Hepatocyte (in vitro differentiated cells): ENCODE results near the gene TRPM3. TPM values are rescaled to one million over a fixed set of nuclear protein-coding genes. Genes with fewer than 3 reads are reported as not detected.
A peak's percentile ranks its signal among the peaks of the same experiment; 100 is the strongest.
"Not testable (repeated sequence)": the region's sequence is repeated elsewhere in the genome, so short reads cannot be mapped to it uniquely, and the experiment has no call there.

Experiments
- DNase-seq: peaks from one replicate; pipeline ENCODE4 v3.0.0-alpha.2; 2016; ENCODE audit warnings: low spot score
- H2AFZ ChIP-seq: fragments of 200-600 bp; sonication (generic); 2 replicates; pipeline ENCODE4 v1.6.0; 2016; ENCODE audit warnings: antibody characterized with exemption, mild to moderate bottlenecking
- H3K27ac ChIP-seq: fragments of 200-600 bp; sonication (generic); 2 replicates; pipeline ENCODE4 v1.5.1; 2016; ENCODE audit warnings: mild to moderate bottlenecking
- H3K27me3 ChIP-seq: fragments of 200-600 bp; sonication (generic); 2 replicates; pipeline ENCODE4 v1.6.1; 2016
- H3K36me3 ChIP-seq: fragments of 200-600 bp; sonication (generic); replicated peaks from 2 replicates; pipeline ENCODE4 v1.5.1; 2016; ENCODE audit warnings: low read depth; ENCODE audit not compliant: insufficient read depth
- H3K4me1 ChIP-seq: fragments of 200-600 bp; sonication (generic); 2 replicates; pipeline ENCODE4 v1.5.1; 2016; ENCODE audit warnings: mild to moderate bottlenecking, moderate library complexity; ENCODE audit not compliant: insufficient read depth
- H3K4me2 ChIP-seq: fragments of 200-600 bp; sonication (generic); 2 replicates; pipeline ENCODE4 v1.6.0; 2016
- H3K4me3 ChIP-seq: fragments of 200-600 bp; sonication (generic); 2 replicates; pipeline ENCODE4 v1.5.1; 2016; ENCODE audit warnings: mild to moderate bottlenecking
- H3K79me2 ChIP-seq: fragments of 200-600 bp; sonication (generic); 2 replicates; pipeline ENCODE4 v1.6.0; 2017; ENCODE audit warnings: mild to moderate bottlenecking
- H3K9me2 ChIP-seq: fragments of 200-600 bp; sonication (generic); replicated peaks from 2 replicates; pipeline ENCODE4 v1.6.0; 2017; ENCODE audit warnings: mild to moderate bottlenecking; ENCODE audit not compliant: insufficient read depth
- H3K9me3 ChIP-seq: fragments of 200-600 bp; sonication (generic); 2 replicates; pipeline ENCODE4 v1.5.1; 2016; ENCODE audit warnings: low read depth, mild to moderate bottlenecking
- H4K20me1 ChIP-seq: fragments of 200-600 bp; sonication (generic); 2 replicates; pipeline ENCODE4 v1.6.0; 2016; ENCODE audit warnings: mild to moderate bottlenecking; ENCODE audit not compliant: insufficient read depth, poor library complexity, severe bottlenecking
- EZH2 ChIP-seq: fragments of 200-600 bp; sonication (generic); IDR thresholded peaks from 2 replicates; pipeline ENCODE4 v1.6.1; 2016; ENCODE audit warnings: antibody characterized with exemption, mild to moderate bottlenecking, borderline replicate concordance
- EZH2phosphoT487 ChIP-seq: fragments of 200-600 bp; sonication (generic); IDR thresholded peaks from one replicate; pipeline ENCODE4 v1.6.1; 2018; ENCODE audit warnings: antibody characterized with exemption, mild to moderate bottlenecking, low read depth, moderate library complexity; ENCODE audit not compliant: unreplicated experiment, severe bottlenecking
- WGBS: methylation state at CpG from one replicate; pipeline ENCODE4 v1.1.6; 2016; ENCODE audit warnings: low lambda C conversion rate; ENCODE audit errors: missing lambda C conversion rate; 5-methylcytosine and 5-hydroxymethylcytosine counted together
- polyA plus RNA-seq: library from polyadenylated mRNA; unstranded; fragments of >200 nt; fragmentation: Nextera tagmentation; extraction: Ambion mirVana; gene quantifications from 2 replicates; pipeline ENCODE4 v1.2.1, GENCODE V29; 2016
- total RNA-seq: library from RNA; depleted of rRNA; stranded (reverse); fragments of >200 nt; gene quantifications from 2 replicates; pipeline ENCODE4 v1.2.3, GENCODE V29; 2014
- TF ChIP-seq, protein P1 (sequence below): fragments of 200-600 bp; sonication (generic); IDR thresholded peaks from 2 replicates; pipeline ENCODE4 v1.5.1; 2016; ENCODE audit warnings: antibody characterized with exemption, mild to moderate bottlenecking; ENCODE audit not compliant: poor library complexity

TRPM3 gene
- total and polyA plus RNA-seq, 2 experiments from 2014 or later, result 0.60 to 0.68 TPM

DNA sequence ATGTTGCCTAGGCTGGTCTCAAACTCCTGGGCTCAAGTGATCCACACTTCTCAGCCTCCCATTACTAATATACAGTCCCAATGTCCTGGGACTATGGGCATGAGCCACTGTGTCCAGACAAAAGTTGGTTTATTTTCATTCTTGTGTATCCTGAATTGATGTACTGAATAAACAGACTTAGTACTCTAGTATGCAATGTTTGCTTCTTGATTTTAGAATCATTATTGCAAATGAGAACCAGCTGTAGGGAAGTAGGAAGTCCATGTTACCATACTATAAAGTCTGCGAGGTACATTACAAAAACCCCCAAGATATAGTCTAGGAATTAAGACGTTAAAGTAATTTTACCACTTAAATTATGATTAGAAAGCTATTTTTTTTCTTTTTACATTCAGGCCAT is 372.4 kb downstream of the TRPM3 start:
- H3K9me2 ChIP-seq, result no peaks in the 10 kb centered on the region
- no peaks in the 10 kb centered on the region for H3K9me3 ChIP-seq
- H3K27ac ChIP-seq, result no peak overlapping the region
- no peaks in the 10 kb centered on the region for H3K79me2 ChIP-seq
- TF ChIP-seq EZH2 (no peak), EZH2phosphoT487 (peak; percentile 54)
- TF ChIP-seq, protein P1, sequence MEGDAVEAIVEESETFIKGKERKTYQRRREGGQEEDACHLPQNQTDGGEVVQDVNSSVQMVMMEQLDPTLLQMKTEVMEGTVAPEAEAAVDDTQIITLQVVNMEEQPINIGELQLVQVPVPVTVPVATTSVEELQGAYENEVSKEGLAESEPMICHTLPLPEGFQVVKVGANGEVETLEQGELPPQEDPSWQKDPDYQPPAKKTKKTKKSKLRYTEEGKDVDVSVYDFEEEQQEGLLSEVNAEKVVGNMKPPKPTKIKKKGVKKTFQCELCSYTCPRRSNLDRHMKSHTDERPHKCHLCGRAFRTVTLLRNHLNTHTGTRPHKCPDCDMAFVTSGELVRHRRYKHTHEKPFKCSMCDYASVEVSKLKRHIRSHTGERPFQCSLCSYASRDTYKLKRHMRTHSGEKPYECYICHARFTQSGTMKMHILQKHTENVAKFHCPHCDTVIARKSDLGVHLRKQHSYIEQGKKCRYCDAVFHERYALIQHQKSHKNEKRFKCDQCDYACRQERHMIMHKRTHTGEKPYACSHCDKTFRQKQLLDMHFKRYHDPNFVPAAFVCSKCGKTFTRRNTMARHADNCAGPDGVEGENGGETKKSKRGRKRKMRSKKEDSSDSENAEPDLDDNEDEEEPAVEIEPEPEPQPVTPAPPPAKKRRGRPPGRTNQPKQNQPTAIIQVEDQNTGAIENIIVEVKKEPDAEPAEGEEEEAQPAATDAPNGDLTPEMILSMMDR, result no peak
- H2AFZ ChIP-seq, result no peak overlapping the region
- H4K20me1 ChIP-seq, result no peaks in the 10 kb centered on the region
- WGBS, result 43% methylated on average over 2 of the region's 2 CpGs
- peaks cover 13% of the 10 kb centered on the region for H3K4me1 ChIP-seq
- H3K4me2 ChIP-seq, result no peak overlapping the region
- no peaks in the 10 kb centered on the region for H3K36me3 ChIP-seq
- no peak overlapping the region for H3K4me3 ChIP-seq
- no peak for DNase-seq
- H3K27me3 ChIP-seq, result no peaks in the 10 kb centered on the region

- peak; percentile 11 for DNase-seq
- WGBS, result 38% methylated on average over 2 of the region's 2 CpGs
Observed at GRCh38 chr9:70747261-70747718, 374.1 kb downstream of the TRPM3 start.

GRCh38 chr9:70746760-70747159 is 374.7 kb downstream of the TRPM3 start:
- H3K27ac ChIP-seq, result peak overlapping the region; percentile 21
- H3K36me3 ChIP-seq, result no peaks in the 10 kb centered on the region
- peak; percentile 25 for DNase-seq
- TF ChIP-seq EZH2phosphoT487 (no peak), EZH2 (no peak)
- TF ChIP-seq, protein P1, result no peak
- no peaks in the 10 kb centered on the region for H3K79me2 ChIP-seq
- H3K9me2 ChIP-seq, result no peaks in the 10 kb centered on the region
- H3K4me3 ChIP-seq, result no peak overlapping the region
- H4K20me1 ChIP-seq, result no peaks in the 10 kb centered on the region
- H2AFZ ChIP-seq, result no peak overlapping the region
- no peak overlapping the region for H3K4me2 ChIP-seq
- no peaks in the 10 kb centered on the region for H3K9me3 ChIP-seq
- peaks cover 13% of the 10 kb centered on the region for H3K4me1 ChIP-seq
- no peaks in the 10 kb centered on the region for H3K27me3 ChIP-seq

More at GRCh38 chr9:70747261-70747718, 374.1 kb downstream of the TRPM3 start:
- Histone ChIP-seq H3K27me3 (no peaks in the 10 kb centered on the region), H3K79me2 (no peaks in the 10 kb centered on the region), H3K4me3 (no peak overlapping the region), H3K4me2 (no peak overlapping the region), H3K9me3 (no peaks in the 10 kb centered on the region), H3K36me3 (no peaks in the 10 kb centered on the region), H3K4me1 (peaks cover 13% of the 10 kb centered on the region), H4K20me1 (no peaks in the 10 kb centered on the region), H3K9me2 (no peaks in the 10 kb centered on the region), H2AFZ (no peak overlapping the region), H3K27ac (peak overlapping the region; percentile 41)
- TF ChIP-seq EZH2, result no peak
- TF ChIP-seq, protein P1, result no peak
- no peak for TF ChIP-seq EZH2phosphoT487

GRCh38 chr9:70746316-70746715 is 375.1 kb downstream of the TRPM3 start:
- no peak overlapping the region for H3K4me2 ChIP-seq
- no peaks in the 10 kb centered on the region for H3K9me2 ChIP-seq
- H4K20me1 ChIP-seq, result no peaks in the 10 kb centered on the region
- no peak for DNase-seq
- H3K27ac ChIP-seq, result peak overlapping the region; percentile 21
- H3K27me3 ChIP-seq, result no peaks in the 10 kb centered on the region
- TF ChIP-seq, protein P1, result no peak
- no peak for TF ChIP-seq EZH2phosphoT487
- TF ChIP-seq EZH2, result no peak
- 38% methylated on average over 1 of the region's 1 CpG for WGBS
- H3K9me3 ChIP-seq, result no peaks in the 10 kb centered on the region
- H3K79me2 ChIP-seq, result no peaks in the 10 kb centered on the region
- no peak overlapping the region for H3K4me3 ChIP-seq
- H3K4me1 ChIP-seq, result peaks cover 13% of the 10 kb centered on the region
- no peaks in the 10 kb centered on the region for H3K36me3 ChIP-seq
- no peak overlapping the region for H2AFZ ChIP-seq

DNA sequence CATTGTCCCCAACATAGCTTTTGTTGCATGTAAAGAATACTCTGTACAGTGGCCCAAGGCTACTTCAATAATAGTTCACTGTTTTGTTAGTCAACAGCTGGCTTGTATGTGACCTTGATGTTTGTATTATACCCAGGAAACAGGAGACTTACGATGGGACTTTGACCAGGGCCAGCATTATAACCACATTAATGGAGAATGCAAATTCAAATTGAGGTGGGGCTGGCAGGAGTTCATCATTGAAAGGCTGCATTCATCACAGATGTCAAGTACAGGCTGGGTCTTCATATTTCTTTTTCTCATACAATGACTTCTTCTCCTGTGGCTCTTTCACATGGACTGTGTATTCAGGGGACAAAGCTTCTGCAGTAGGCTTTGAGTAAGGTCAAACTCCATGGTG is 396.6 kb downstream of the TRPM3 start:
- not testable (repeated sequence) for H3K79me2 ChIP-seq, H3K9me2 ChIP-seq, H3K9me3 ChIP-seq, H3K27ac ChIP-seq, H3K4me1 ChIP-seq, H3K4me3 ChIP-seq, H2AFZ ChIP-seq, H3K36me3 ChIP-seq, H3K27me3 ChIP-seq, H4K20me1 ChIP-seq, DNase-seq, H3K4me2 ChIP-seq
- no CpG with 5 or more reads among the region's 1 CpG for WGBS

DNA sequence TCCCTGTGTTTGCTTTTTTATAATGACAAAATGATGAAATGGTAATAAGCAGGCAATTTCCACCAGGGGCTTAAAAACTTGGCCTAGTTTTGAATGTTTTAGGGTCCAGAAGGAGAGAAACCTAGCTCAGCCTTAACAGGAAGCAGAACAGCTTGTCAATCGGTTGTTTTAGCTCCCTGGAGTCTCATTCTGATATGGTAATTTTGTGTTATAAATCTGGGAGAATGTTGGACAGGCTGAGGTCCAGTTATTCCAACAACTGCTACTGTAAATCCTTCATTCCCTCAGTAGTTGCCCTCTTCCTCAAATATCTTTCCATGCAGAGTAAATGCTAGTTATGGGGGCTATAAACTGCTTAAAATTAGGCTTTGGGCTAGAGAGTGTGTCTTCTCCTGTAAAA is 397.4 kb downstream of the TRPM3 start:
- not testable (repeated sequence) for H3K4me3 ChIP-seq
- no CpG with 5 or more reads among the region's 1 CpG for WGBS

More for the DNA sequence above, 397.4 kb downstream of the TRPM3 start:
- not testable (repeated sequence) for H3K36me3 ChIP-seq, H3K4me2 ChIP-seq, H4K20me1 ChIP-seq, DNase-seq, H3K9me2 ChIP-seq, H3K9me3 ChIP-seq, H3K27ac ChIP-seq, H3K79me2 ChIP-seq, H3K27me3 ChIP-seq, H2AFZ ChIP-seq, H3K4me1 ChIP-seq
